MM.1S (cell line): ENCODE data around the gene RPH3AL.

Experiments used
- EZH2 ChIP-seq: fragments of 300-600 bp; sonication (generic); optimal IDR thresholded peaks from 2 replicates; pipeline ENCODE3; 2017; ENCODE audit warnings: low read depth, mild to moderate bottlenecking, antibody characterized with exemption, low read length, mixed read lengths
- EZH2phosphoT487 ChIP-seq: fragments of 300-600 bp; sonication (generic); IDR thresholded peaks from 2 replicates; pipeline ENCODE4 v1.6.1; 2018; ENCODE audit warnings: antibody characterized with exemption, low read length
- TF ChIP-seq, protein P1 (sequence below): fragments of 300-600 bp; sonication (generic); IDR thresholded peaks from 2 replicates; pipeline ENCODE4 v1.5.1; 2016; ENCODE audit warnings: antibody characterized with exemption, low read length, mixed read lengths

DNA sequence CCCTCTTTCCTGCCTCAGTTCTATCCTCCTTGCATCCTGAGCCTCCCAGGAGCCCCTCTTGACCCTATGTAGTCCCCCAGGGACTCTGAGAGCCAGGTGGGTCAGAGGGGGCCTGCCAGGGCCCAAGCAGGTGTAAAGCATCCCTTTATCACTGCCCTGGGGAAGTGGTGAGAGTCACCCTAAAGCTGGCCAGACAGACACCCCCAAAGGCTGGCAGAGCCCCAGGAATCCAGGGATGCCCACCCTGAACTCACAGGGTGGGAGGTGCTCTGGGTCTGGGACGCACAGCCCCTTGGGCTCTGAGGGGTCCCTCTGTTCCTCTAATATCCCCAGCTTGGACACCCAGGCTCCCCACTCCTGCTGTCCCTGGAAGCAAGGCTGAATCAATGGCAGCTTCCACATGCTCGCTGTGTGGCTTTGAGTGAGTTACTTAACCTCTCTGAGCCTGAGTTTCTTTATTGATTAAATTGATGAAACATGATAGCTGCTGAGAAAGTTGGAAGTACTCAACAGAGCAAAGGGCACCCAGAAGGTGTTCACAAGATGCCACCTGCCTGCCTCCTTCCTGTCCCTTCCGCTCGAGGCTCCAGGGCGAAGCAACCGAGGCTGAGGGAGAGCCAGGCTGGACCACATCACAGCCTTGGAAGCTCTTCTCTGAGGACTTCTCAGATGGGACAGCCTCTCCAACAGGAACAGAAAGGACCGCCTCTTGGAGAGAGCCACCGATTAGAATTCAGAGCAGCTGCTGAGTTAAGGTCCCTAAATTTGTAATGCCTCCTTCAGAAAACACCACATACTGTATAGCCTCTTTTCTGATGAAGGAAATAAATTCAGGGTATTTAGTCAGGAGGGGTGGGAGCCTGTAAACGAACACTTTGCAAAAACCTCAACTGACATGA, 104.0 kb downstream of the RPH3AL start:
- TF ChIP-seq, protein P1, sequence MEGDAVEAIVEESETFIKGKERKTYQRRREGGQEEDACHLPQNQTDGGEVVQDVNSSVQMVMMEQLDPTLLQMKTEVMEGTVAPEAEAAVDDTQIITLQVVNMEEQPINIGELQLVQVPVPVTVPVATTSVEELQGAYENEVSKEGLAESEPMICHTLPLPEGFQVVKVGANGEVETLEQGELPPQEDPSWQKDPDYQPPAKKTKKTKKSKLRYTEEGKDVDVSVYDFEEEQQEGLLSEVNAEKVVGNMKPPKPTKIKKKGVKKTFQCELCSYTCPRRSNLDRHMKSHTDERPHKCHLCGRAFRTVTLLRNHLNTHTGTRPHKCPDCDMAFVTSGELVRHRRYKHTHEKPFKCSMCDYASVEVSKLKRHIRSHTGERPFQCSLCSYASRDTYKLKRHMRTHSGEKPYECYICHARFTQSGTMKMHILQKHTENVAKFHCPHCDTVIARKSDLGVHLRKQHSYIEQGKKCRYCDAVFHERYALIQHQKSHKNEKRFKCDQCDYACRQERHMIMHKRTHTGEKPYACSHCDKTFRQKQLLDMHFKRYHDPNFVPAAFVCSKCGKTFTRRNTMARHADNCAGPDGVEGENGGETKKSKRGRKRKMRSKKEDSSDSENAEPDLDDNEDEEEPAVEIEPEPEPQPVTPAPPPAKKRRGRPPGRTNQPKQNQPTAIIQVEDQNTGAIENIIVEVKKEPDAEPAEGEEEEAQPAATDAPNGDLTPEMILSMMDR, result no peak
- TF ChIP-seq EZH2 (no peak), EZH2phosphoT487 (no peak)
